GM19043 (cell line): Measurements from ENCODE around the gene SEC14L1.

Experiments used
- ATAC-seq: cut with Tn5 transposase; IDR thresholded peaks from one replicate; pipeline ENCODE4 v1.9.1; 2021; ENCODE audit warnings: low read depth; ENCODE audit not compliant: unreplicated experiment

Gene SEC14L1

DNA sequence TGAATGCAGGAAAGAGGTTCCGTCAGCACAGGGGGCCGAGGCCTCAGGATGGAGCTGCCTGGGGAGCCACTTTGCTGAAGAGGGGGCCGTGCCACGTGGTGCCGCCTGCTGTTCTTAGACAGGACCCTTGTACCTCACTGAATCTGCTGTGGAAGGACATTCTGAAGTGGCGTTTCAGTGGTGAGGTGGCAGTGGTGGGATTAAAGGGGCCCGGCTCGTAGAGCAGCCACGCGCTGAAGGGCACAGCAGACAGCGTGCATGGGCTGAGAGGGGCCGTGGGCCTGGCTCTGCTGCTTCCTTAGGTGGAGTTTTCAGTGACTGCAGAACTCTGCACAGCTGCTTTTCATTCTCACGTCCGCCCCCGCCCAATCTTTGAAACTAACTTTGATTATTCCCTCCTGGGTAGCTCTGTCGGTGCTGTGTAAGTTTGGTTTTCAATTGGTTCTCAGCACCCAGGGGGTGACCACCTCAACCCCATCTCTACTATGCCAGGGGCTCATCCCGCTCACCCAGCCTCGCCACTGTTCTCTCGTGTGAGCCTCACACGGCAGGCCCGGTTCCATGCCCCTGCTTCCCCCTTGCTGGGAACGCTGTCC is 70.3 kb downstream of the SEC14L1 start:
- no peak for ATAC-seq

DNA sequence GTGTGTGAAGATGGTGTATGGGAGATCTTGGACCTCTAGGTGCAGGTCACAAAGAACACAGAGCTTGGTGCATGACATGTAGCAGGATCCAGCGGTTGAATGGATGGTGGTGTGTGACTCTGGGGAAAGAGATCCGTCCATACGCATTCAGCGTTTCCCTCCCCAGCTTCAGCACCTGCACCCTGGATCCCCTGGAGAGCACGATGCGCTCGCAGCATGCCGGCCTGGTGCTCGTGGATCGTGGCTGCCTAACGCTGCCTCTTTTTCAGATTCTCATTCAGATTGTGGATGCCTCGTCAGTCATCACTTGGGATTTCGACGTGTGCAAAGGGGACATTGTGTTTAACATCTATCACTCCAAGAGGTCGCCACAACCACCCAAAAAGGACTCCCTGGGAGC is 70.9 kb downstream of the SEC14L1 start:
- ATAC-seq: no peak

GRCh38 chr17:77212081-77212832 is 71.5 kb downstream of the SEC14L1 start:
- peak; percentile 71 for ATAC-seq

DNA sequence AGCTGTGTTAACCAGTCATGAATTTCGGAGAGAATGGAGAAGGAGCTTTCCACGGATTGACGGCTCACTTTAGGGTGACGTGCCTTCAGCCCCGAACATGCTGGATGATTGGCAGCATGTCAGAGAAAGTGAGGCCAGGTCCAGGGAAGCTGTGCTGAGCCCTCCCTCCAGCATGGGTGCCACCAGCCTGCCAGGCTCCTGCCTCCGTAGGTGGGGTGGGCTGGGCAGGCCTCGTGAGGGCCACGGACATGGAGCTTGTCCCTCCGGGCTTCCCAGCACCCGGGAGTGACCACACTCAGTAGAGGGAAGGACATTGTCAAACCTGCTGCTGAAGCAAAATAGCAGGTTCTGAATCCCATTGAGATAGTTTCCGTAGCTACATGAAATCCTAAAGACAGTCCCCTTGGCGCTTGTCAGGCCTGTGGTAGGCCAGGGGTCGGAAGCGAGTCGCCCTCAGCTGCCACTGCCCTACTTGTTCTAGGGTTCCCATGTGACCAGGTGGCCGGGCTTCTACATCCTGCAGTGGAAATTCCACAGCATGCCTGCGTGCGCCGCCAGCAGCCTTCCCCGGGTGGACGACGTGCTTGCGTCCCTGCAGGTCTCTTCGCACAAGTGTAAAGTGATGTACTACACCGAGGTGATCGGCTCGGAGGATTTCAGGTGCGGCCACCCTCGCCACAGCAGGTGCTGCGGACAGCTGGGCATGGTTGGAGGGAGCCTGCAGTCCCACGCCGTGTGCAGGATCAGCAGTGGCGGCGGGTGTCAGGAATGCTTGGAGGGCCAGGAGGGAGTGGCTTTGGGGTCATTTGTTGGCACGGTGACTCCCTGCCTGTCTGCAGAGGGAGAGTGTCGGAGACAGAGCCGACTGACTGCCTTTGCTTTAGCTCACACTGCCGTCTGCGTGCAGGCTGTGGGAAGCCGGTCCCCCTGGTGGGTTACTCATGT is 72.3 kb downstream of the SEC14L1 start:
- no peak for ATAC-seq

DNA sequence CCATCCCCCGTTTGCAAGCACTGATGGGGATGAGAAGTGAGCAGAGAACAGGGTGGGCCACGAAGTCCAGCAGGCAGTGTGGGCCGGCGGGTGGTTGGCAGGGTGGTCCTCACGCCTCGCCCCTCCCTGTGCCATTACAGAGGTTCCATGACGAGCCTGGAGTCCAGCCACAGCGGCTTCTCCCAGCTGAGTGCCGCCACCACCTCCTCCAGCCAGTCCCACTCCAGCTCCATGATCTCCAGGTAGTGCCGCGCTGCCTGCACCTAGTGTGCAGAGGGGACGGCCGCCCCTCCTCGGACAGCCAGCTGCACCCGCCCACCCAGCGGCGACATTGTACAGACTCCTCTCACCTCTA is 73.0 kb downstream of the SEC14L1 start:
- no peak for ATAC-seq

GRCh38 chr17:77214328-77214727 is 73.6 kb downstream of the SEC14L1 start:
- no peak for ATAC-seq

GRCh38 chr17:77214743-77215142 is 74.0 kb downstream of the SEC14L1 start:
- ATAC-seq: no peak

- no peak for ATAC-seq
Measured at GRCh38 chr17:77215281-77215680, 74.5 kb downstream of the SEC14L1 start.

GRCh38 chr17:77216486-77216885 is 75.7 kb downstream of the SEC14L1 start:
- no peak for ATAC-seq

DNA sequence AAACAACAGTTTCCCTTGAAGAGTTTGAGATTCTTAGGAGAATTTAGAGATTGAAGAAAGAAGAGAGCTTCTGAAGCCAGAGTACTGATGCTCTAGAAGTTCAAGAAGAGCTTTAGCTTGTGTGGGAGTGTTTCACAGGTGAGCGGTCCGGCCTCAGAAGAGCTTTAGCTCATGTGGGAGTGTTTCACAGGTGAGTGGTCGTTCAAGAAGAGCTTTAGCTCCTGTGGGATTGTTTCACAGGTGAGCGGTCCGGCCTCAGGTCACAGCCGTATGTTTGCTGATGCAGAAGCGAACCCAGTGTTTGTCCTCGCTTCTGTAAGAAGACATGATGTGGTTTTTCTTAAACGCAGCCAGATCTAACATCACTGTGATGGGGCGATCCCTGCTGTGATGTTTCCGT is 76.4 kb downstream of the SEC14L1 start:
- ATAC-seq: no peak

DNA sequence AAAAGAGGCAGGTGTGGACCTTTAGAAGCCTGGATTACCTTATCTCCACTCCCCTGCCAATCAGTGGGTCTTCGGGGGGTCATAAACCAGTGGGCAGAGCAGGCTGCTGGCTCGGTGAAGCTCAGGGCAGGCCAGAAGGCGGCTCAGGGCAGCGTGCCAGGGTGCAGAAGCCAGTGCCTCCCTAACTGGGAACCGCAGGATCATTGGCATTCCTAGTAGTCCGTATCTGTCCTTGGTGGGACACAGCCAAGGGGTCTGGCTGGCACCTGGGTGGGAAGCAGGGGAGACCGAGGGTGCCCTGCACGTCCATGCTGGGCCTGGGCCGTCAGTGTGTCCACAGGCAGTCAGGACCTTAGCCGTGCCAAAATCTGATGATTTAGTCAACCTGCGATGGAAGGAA is 76.8 kb downstream of the SEC14L1 start:
- ATAC-seq: no peak

GRCh38 chr17:77218902-77219301 is 78.1 kb downstream of the SEC14L1 start:
- no peak for ATAC-seq

- ATAC-seq: no peak
Measured at GRCh38 chr17:77222356-77222755, 81.6 kb downstream of the SEC14L1 start.

DNA sequence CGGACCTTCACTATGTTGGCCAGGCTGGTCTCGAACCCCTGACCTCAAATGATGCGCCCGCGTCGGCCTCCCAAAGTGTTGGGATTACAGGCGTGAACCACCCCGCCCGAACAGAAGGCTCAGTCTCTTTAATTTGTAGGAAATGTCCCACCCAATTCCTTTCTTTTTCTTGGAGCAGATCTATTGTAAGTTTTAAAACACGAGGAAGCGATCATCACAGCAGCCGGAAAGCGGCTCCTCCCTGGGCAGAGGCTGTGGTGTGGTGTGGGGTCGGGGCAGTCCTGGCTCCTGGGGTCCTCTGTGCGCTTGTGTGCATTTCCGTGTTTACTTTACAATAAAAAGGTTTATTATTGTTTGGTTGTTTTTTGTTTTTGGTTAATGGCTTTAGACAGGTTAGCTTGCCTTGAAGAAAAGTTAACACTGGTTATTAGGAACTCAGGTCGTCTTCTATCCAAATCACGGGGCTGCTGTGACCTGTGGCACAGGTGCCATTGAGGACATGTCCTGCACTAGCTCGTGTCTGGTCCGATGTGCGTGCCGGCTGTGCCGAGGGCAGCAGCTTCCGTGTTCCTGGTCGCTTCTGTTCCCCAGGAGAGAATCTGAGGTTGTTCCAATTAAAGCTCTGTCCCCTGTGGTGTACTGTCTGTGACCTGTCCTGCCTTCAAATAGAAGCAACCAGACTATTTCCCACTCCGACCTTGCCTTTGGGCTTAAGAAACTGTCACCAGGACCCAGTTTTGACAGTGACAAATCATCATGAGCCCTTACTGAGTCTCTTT is 83.1 kb downstream of the SEC14L1 start:
- ATAC-seq: no peak

DNA sequence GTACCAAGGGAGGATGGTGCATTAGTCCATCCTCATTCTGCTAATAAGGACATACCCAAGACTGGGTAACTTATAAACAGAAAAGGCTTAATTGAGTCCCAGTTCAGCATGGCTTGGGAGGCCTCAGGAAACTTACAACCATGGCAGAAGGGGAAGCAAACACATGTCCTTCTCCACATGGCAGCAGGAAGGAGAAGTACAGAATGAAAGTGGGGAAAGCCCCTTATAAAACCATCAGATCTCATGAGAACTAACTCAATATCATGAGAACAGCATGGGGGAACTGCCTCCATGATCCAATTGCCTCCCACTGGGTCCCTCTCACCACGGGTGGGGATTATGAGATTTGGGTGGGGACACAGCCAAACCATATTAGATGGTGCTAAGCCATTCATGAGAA is 84.5 kb downstream of the SEC14L1 start:
- no peak for ATAC-seq

- ATAC-seq: no peak
Measured at GRCh38 chr17:77227461-77228240, 86.9 kb downstream of the SEC14L1 start.

- no peak for ATAC-seq
Measured at GRCh38 chr17:77228241-77228752, 87.5 kb downstream of the SEC14L1 start.

DNA sequence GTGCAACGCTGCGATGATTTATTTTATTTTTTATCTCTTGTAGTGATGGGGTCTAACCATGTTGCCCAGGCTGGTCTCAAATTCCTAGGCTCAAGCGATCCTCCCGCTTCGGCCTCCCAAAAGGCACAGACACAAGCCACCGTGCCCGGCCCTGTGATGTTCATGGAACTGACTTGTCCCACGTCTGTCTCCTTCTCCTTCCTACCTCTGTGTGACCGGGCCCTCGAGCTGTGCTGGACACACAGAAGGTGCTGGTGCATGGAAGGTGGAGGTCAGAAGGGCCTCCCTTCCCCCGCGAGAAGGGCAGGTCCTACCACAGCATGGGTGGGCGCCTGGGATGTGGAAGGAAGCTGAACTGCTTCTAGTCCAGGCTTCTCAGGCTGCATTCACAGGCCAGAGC is 88.0 kb downstream of the SEC14L1 start:
- no peak for ATAC-seq

GRCh38 chr17:77229786-77230435 is 89.1 kb downstream of the SEC14L1 start:
- ATAC-seq: no peak
